Breast epithelium (tissue), 3 donors: Measurements from ENCODE around the gene LASP1NB.

ENCODE experiments used
- CTCF ChIP-seq, 3 donors: fragments of 450-650 bp; IDR thresholded peaks; one replicate each; pipeline ENCODE4 v1.5.1; 2016 to 2017; ENCODE audit warnings: antibody characterized with exemption in 3 of 3, mild to moderate bottlenecking in 3 of 3, moderate library complexity in 3 of 3
- POLR2A ChIP-seq: fragments of 450-650 bp; IDR thresholded peaks from one replicate; pipeline ENCODE4 v1.6.1; 2016; ENCODE audit warnings: antibody characterized with exemption, mild to moderate bottlenecking, moderate library complexity
- POLR2AphosphoS5 ChIP-seq, 3 donors: sonication (generic); formaldehyde crosslinking; IDR thresholded peaks; one replicate each; pipeline ENCODE4 v1.6.1; 2017; ENCODE audit warnings: antibody characterized with exemption in 3 of 3

DNA sequence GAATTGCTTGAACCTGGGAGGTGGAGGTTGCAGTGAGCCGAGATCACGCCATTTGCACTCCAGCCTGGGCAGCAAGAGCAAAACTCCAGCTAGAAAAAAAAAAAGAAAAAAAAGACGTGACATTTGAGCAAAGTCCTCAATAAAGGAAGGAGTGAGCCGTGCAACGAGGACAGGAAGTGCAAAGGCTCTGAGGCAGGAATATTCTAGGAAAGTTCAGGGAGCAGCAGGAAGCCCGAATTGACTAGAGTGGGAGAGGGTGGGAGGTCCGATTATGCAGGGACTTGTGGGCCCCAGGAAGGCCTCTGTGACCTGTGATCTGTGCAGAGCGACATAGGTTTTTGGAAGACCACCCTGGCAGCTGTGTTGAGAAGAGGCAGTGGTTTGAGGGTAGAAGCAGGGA is 8.6 kb upstream of the LASP1NB start:
- TF ChIP-seq CTCF (IDR thresholded peaks at IDR 0.05) (no peak), POLR2A (no peak), POLR2AphosphoS5 (IDR thresholded peaks at IDR 0.05) (no peak)
